ENCODE results near the gene DGAT2L6.

DNA sequence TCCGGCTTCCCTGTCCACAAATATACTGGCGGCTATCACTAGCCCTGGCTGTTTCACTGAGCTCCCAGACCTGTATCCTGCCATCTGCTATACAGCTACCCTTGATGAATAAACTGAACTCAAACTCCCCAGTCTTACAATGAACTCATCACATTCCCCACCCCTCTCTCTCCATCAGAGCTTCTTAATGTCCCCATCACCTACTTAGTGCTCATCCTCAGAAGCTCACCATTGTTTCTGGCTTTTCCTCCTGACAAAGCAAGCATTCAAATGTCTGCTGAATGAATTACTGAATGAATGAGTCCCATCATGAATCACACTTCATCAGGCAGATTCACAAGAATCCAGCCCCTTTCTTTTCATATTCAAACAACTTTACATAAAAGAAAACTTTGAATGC lies 5.7 kb upstream of the DGAT2L6 start:
- TF ChIP-seq GATA2 (IDR thresholded peaks at IDR 0.05; ENCODE audit: low read depth, low read length): no peak
- no peak for TF ChIP-seq GATA3 (IDR thresholded peaks at IDR 0.05; ENCODE audit: low read depth, low read length)
